ENCODE measurements around the gene NGEF.

NGEF gene

GRCh38 chr2:232970051-232970450, 43.0 kb downstream of the NGEF start:
- H3K27me3 Mint-ChIP-seq = peaks cover 29% of the 10 kb centered on the region
- no peaks in the 10 kb centered on the region for H3K9me3 Mint-ChIP-seq
- H3K27ac Mint-ChIP-seq = no peak overlapping the region
- no peaks in the 10 kb centered on the region for H3K4me1 Mint-ChIP-seq (ENCODE audit: low read depth)
- intact Hi-C loops (cut with micrococcal nuclease) = no loop called here
- H3K36me3 Mint-ChIP-seq (ENCODE audit: low read depth) = no peaks in the 10 kb centered on the region
- no peak overlapping the region for H3K4me3 Mint-ChIP-seq

GRCh38 chr2:232967474-232967873, 45.6 kb downstream of the NGEF start:
- Mint-ChIP-seq H3K9me3 (no peaks in the 10 kb centered on the region), H3K27ac (no peak overlapping the region), H3K27me3 (peaks cover 33% of the 10 kb centered on the region), H3K4me1 (ENCODE audit: low read depth) (no peaks in the 10 kb centered on the region), H3K4me3 (no peak overlapping the region), H3K36me3 (ENCODE audit: low read depth) (no peaks in the 10 kb centered on the region)
- intact Hi-C loops (cut with micrococcal nuclease) = no loop called here

- Mint-ChIP-seq H3K4me1 (ENCODE audit: low read depth) (no peaks in the 10 kb centered on the region), H3K36me3 (ENCODE audit: low read depth) (no peaks in the 10 kb centered on the region), H3K9me3 (peaks cover 9% of the 10 kb centered on the region), H3K27ac (no peak overlapping the region), H3K4me3 (no peak overlapping the region), H3K27me3 (peaks cover 38% of the 10 kb centered on the region)
- intact Hi-C loops (cut with micrococcal nuclease) = no loop called here
Observed at GRCh38 chr2:232966122-232966521, 46.9 kb downstream of the NGEF start.

- H3K4me1 Mint-ChIP-seq (ENCODE audit: low read depth) = no peaks in the 10 kb centered on the region
- H3K4me3 Mint-ChIP-seq = no peak overlapping the region
- intact Hi-C loops (cut with micrococcal nuclease) = no loop called here
- H3K36me3 Mint-ChIP-seq (ENCODE audit: low read depth) = no peaks in the 10 kb centered on the region
- peaks cover 34% of the 10 kb centered on the region for H3K27me3 Mint-ChIP-seq
- peaks cover 14% of the 10 kb centered on the region for H3K9me3 Mint-ChIP-seq
- no peak overlapping the region for H3K27ac Mint-ChIP-seq
Observed at GRCh38 chr2:232963913-232964312, 49.1 kb downstream of the NGEF start.

- Mint-ChIP-seq H3K4me3 (no peak overlapping the region), H3K4me1 (ENCODE audit: low read depth) (peaks cover 4% of the 10 kb centered on the region), H3K36me3 (ENCODE audit: low read depth) (no peaks in the 10 kb centered on the region), H3K27ac (no peak overlapping the region), H3K27me3 (peaks cover 26% of the 10 kb centered on the region), H3K9me3 (peaks cover 18% of the 10 kb centered on the region)
- intact Hi-C loops (cut with micrococcal nuclease) = no loop called here
Observed at GRCh38 chr2:232960862-232961261, 52.2 kb downstream of the NGEF start.

- Mint-ChIP-seq H3K27me3 (peaks cover 21% of the 10 kb centered on the region), H3K27ac (no peak overlapping the region), H3K4me3 (no peak overlapping the region), H3K36me3 (ENCODE audit: low read depth) (no peaks in the 10 kb centered on the region), H3K9me3 (peaks cover 18% of the 10 kb centered on the region), H3K4me1 (ENCODE audit: low read depth) (peaks cover 13% of the 10 kb centered on the region)
- intact Hi-C loops (cut with micrococcal nuclease) = no loop called here
Observed at GRCh38 chr2:232959139-232959538, 53.9 kb downstream of the NGEF start.

- no peak overlapping the region for H3K27ac Mint-ChIP-seq
- no peak overlapping the region for H3K4me3 Mint-ChIP-seq
- peaks cover 13% of the 10 kb centered on the region for H3K4me1 Mint-ChIP-seq (ENCODE audit: low read depth)
- H3K27me3 Mint-ChIP-seq = peaks cover 18% of the 10 kb centered on the region
- peaks cover 18% of the 10 kb centered on the region for H3K9me3 Mint-ChIP-seq
- intact Hi-C loops (cut with micrococcal nuclease) = no loop called here
- H3K36me3 Mint-ChIP-seq (ENCODE audit: low read depth) = no peaks in the 10 kb centered on the region
Observed at GRCh38 chr2:232957657-232958090, 55.4 kb downstream of the NGEF start.

GRCh38 chr2:232955856-232956255, 57.2 kb downstream of the NGEF start:
- no peak overlapping the region for H3K4me3 Mint-ChIP-seq
- peak overlapping the region; percentile 79 for H3K27ac Mint-ChIP-seq
- peaks cover 9% of the 10 kb centered on the region for H3K9me3 Mint-ChIP-seq
- no peaks in the 10 kb centered on the region for H3K36me3 Mint-ChIP-seq (ENCODE audit: low read depth)
- H3K4me1 Mint-ChIP-seq (ENCODE audit: low read depth) = peaks cover 13% of the 10 kb centered on the region
- peaks cover 16% of the 10 kb centered on the region for H3K27me3 Mint-ChIP-seq
- intact Hi-C loops (cut with micrococcal nuclease) = no loop called here

GRCh38 chr2:232954691-232955090, 58.4 kb downstream of the NGEF start:
- H3K4me3 Mint-ChIP-seq = no peak overlapping the region
- H3K4me1 Mint-ChIP-seq (ENCODE audit: low read depth) = peaks cover 13% of the 10 kb centered on the region
- peaks cover 9% of the 10 kb centered on the region for H3K9me3 Mint-ChIP-seq
- intact Hi-C loops (cut with micrococcal nuclease) = no loop called here
- H3K27ac Mint-ChIP-seq = no peak overlapping the region
- peaks cover 15% of the 10 kb centered on the region for H3K27me3 Mint-ChIP-seq
- no peaks in the 10 kb centered on the region for H3K36me3 Mint-ChIP-seq (ENCODE audit: low read depth)

GRCh38 chr2:232951891-232952290, 61.2 kb downstream of the NGEF start:
- H3K27ac Mint-ChIP-seq = no peak overlapping the region
- no peak overlapping the region for H3K4me3 Mint-ChIP-seq
- intact Hi-C loops (cut with micrococcal nuclease) = no loop called here
- H3K4me1 Mint-ChIP-seq (ENCODE audit: low read depth) = peaks cover 13% of the 10 kb centered on the region
- peaks cover 17% of the 10 kb centered on the region for H3K27me3 Mint-ChIP-seq
- H3K36me3 Mint-ChIP-seq (ENCODE audit: low read depth) = no peaks in the 10 kb centered on the region
- no peaks in the 10 kb centered on the region for H3K9me3 Mint-ChIP-seq

- intact Hi-C loops (cut with micrococcal nuclease) = no loop called here
- Mint-ChIP-seq H3K4me1 (ENCODE audit: low read depth) (peaks cover 12% of the 10 kb centered on the region), H3K27ac (no peak overlapping the region), H3K27me3 (peaks cover 17% of the 10 kb centered on the region), H3K36me3 (ENCODE audit: low read depth) (no peaks in the 10 kb centered on the region), H3K9me3 (no peaks in the 10 kb centered on the region), H3K4me3 (no peak overlapping the region)
Observed at GRCh38 chr2:232951181-232951580, 61.9 kb downstream of the NGEF start.

GRCh38 chr2:232950751-232951150, 62.3 kb downstream of the NGEF start:
- intact Hi-C loops (cut with micrococcal nuclease) = no loop called here
- peaks cover 17% of the 10 kb centered on the region for H3K27me3 Mint-ChIP-seq
- H3K27ac Mint-ChIP-seq = no peak overlapping the region
- H3K9me3 Mint-ChIP-seq = no peaks in the 10 kb centered on the region
- peaks cover 8% of the 10 kb centered on the region for H3K4me1 Mint-ChIP-seq (ENCODE audit: low read depth)
- no peak overlapping the region for H3K4me3 Mint-ChIP-seq
- H3K36me3 Mint-ChIP-seq (ENCODE audit: low read depth) = no peaks in the 10 kb centered on the region

GRCh38 chr2:232949016-232949415, 64.0 kb downstream of the NGEF start:
- no peak overlapping the region for H3K27ac Mint-ChIP-seq
- no peak overlapping the region for H3K4me3 Mint-ChIP-seq
- H3K36me3 Mint-ChIP-seq (ENCODE audit: low read depth) = no peaks in the 10 kb centered on the region

GRCh38 chr2:232942831-232943230, 70.2 kb downstream of the NGEF start:
- H3K9me3 Mint-ChIP-seq = peaks cover 9% of the 10 kb centered on the region
- intact Hi-C loops (cut with micrococcal nuclease) = no loop called here
- no peaks in the 10 kb centered on the region for H3K36me3 Mint-ChIP-seq (ENCODE audit: low read depth)

More at GRCh38 chr2:232949016-232949415, 64.0 kb downstream of the NGEF start:
- H3K27me3 Mint-ChIP-seq = peaks cover 16% of the 10 kb centered on the region
- intact Hi-C loops (cut with micrococcal nuclease) = no loop called here
- H3K9me3 Mint-ChIP-seq = no peaks in the 10 kb centered on the region
- H3K4me1 Mint-ChIP-seq (ENCODE audit: low read depth) = no peaks in the 10 kb centered on the region

GRCh38 chr2:232941912-232942594, 71.0 kb downstream of the NGEF start:
- H3K36me3 Mint-ChIP-seq (ENCODE audit: low read depth) = no peaks in the 10 kb centered on the region
- H3K27me3 Mint-ChIP-seq = peaks cover 20% of the 10 kb centered on the region
- H3K9me3 Mint-ChIP-seq = peaks cover 9% of the 10 kb centered on the region
- intact Hi-C loops (cut with micrococcal nuclease) = no loop called here
- H3K4me1 Mint-ChIP-seq (ENCODE audit: low read depth) = peaks cover 4% of the 10 kb centered on the region
- H3K27ac Mint-ChIP-seq = no peak overlapping the region
- no peak overlapping the region for H3K4me3 Mint-ChIP-seq

More at GRCh38 chr2:232942831-232943230, 70.2 kb downstream of the NGEF start:
- peaks cover 13% of the 10 kb centered on the region for H3K27me3 Mint-ChIP-seq
- no peaks in the 10 kb centered on the region for H3K4me1 Mint-ChIP-seq (ENCODE audit: low read depth)
- no peak overlapping the region for H3K27ac Mint-ChIP-seq
- H3K4me3 Mint-ChIP-seq = no peak overlapping the region

Data from dendritic cell treated with granulocyte-macrophage colony-stimulating factor and Interleukin-4, amounts not matched to agents 40 ng/mL and 50 ng/mL, for 4 days (primary cell).